SK-N-SH (cell line): ENCODE measurements around the gene A2M.

ENCODE experiments used
- CHD2 ChIP-seq: fragments of 150-350 bp; IDR thresholded peaks from 2 replicates; pipeline ENCODE4 v1.6.1; 2018; ENCODE audit warnings: low read length; ENCODE audit not compliant: partially characterized antibody
- ELF1 ChIP-seq: IDR thresholded peaks from 2 replicates; pipeline ENCODE4 v1.4.0; 2012
- EP300 ChIP-seq, 2 experiments: IDR thresholded peaks; 2 replicates each; pipeline versions ENCODE4 v1.4.0 to v1.6.1; 2012; ENCODE audit warnings: borderline replicate concordance in 1 of 2, low read depth in 1 of 2, low read length in 1 of 2
- EZH2phosphoT487 ChIP-seq: fragments of 200-600 bp; sonication (generic); IDR thresholded peaks from 2 replicates; pipeline ENCODE4 v1.6.1; 2017; ENCODE audit warnings: low read depth, mixed run types, mild to moderate bottlenecking, antibody characterized with exemption, moderate library complexity, borderline replicate concordance
- GABPA ChIP-seq: IDR thresholded peaks from 2 replicates; pipeline ENCODE4 v1.4.0; 2012; ENCODE audit warnings: low read depth, mild to moderate bottlenecking
- JUND ChIP-seq: IDR thresholded peaks from 2 replicates; pipeline ENCODE4 v1.4.0; 2012
- NFIC ChIP-seq: IDR thresholded peaks from 2 replicates; pipeline ENCODE4 v1.4.0; 2012; ENCODE audit warnings: borderline replicate concordance
- NRF1 ChIP-seq: IDR thresholded peaks from 2 replicates; pipeline ENCODE4 v1.6.1; 2012; ENCODE audit warnings: low read depth, mild to moderate bottlenecking, low read length
- POLR2AphosphoS5 ChIP-seq: IDR thresholded peaks from 2 replicates; pipeline ENCODE4 v1.6.1; 2012; ENCODE audit warnings: low read depth, low read length
- TEAD4 ChIP-seq: IDR thresholded peaks from 2 replicates; pipeline ENCODE4 v1.4.0; 2012; ENCODE audit warnings: mild to moderate bottlenecking, borderline replicate concordance; ENCODE audit not compliant: insufficient read depth
- USF2 ChIP-seq: fragments of 150-350 bp; IDR thresholded peaks from 2 replicates; pipeline ENCODE4 v1.6.1; 2017; ENCODE audit warnings: antibody characterized with exemption, low read length, low read depth, borderline replicate concordance
- TF ChIP-seq, protein P1 (sequence below): fragments of 200-600 bp; sonication (generic); IDR thresholded peaks from 2 replicates; pipeline ENCODE4 v1.6.1; 2017; ENCODE audit warnings: antibody characterized with exemption, mild to moderate bottlenecking, moderate library complexity
- TF ChIP-seq, protein P2 (sequence below): fragments of 150-350 bp; IDR thresholded peaks from 2 replicates; pipeline ENCODE4 v1.6.1; 2016; ENCODE audit warnings: mild to moderate bottlenecking, low read depth, low read length
- TF ChIP-seq, protein P3 (sequence below): IDR thresholded peaks from 2 replicates; pipeline ENCODE4 v1.6.1; 2012; ENCODE audit warnings: mild to moderate bottlenecking, low read depth, low read length, moderate library complexity

GRCh38 chr12:9114946-9115345, 773 bp downstream of the A2M start:
- TF ChIP-seq, protein P1, sequence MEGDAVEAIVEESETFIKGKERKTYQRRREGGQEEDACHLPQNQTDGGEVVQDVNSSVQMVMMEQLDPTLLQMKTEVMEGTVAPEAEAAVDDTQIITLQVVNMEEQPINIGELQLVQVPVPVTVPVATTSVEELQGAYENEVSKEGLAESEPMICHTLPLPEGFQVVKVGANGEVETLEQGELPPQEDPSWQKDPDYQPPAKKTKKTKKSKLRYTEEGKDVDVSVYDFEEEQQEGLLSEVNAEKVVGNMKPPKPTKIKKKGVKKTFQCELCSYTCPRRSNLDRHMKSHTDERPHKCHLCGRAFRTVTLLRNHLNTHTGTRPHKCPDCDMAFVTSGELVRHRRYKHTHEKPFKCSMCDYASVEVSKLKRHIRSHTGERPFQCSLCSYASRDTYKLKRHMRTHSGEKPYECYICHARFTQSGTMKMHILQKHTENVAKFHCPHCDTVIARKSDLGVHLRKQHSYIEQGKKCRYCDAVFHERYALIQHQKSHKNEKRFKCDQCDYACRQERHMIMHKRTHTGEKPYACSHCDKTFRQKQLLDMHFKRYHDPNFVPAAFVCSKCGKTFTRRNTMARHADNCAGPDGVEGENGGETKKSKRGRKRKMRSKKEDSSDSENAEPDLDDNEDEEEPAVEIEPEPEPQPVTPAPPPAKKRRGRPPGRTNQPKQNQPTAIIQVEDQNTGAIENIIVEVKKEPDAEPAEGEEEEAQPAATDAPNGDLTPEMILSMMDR: no peak
- TF ChIP-seq POLR2AphosphoS5: no peak
- TF ChIP-seq EP300 (IDR thresholded peaks at IDR 0.05; ENCODE audit: borderline replicate concordance in 1 of 2, low read depth in 1 of 2, low read length in 1 of 2): no peak
- TF ChIP-seq, protein P2, sequence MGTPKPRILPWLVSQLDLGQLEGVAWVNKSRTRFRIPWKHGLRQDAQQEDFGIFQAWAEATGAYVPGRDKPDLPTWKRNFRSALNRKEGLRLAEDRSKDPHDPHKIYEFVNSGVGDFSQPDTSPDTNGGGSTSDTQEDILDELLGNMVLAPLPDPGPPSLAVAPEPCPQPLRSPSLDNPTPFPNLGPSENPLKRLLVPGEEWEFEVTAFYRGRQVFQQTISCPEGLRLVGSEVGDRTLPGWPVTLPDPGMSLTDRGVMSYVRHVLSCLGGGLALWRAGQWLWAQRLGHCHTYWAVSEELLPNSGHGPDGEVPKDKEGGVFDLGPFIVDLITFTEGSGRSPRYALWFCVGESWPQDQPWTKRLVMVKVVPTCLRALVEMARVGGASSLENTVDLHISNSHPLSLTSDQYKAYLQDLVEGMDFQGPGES: no peak
- TF ChIP-seq CHD2: no peak
- no peak for TF ChIP-seq JUND
- TF ChIP-seq, protein P3, sequence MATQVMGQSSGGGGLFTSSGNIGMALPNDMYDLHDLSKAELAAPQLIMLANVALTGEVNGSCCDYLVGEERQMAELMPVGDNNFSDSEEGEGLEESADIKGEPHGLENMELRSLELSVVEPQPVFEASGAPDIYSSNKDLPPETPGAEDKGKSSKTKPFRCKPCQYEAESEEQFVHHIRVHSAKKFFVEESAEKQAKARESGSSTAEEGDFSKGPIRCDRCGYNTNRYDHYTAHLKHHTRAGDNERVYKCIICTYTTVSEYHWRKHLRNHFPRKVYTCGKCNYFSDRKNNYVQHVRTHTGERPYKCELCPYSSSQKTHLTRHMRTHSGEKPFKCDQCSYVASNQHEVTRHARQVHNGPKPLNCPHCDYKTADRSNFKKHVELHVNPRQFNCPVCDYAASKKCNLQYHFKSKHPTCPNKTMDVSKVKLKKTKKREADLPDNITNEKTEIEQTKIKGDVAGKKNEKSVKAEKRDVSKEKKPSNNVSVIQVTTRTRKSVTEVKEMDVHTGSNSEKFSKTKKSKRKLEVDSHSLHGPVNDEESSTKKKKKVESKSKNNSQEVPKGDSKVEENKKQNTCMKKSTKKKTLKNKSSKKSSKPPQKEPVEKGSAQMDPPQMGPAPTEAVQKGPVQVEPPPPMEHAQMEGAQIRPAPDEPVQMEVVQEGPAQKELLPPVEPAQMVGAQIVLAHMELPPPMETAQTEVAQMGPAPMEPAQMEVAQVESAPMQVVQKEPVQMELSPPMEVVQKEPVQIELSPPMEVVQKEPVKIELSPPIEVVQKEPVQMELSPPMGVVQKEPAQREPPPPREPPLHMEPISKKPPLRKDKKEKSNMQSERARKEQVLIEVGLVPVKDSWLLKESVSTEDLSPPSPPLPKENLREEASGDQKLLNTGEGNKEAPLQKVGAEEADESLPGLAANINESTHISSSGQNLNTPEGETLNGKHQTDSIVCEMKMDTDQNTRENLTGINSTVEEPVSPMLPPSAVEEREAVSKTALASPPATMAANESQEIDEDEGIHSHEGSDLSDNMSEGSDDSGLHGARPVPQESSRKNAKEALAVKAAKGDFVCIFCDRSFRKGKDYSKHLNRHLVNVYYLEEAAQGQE: no peak
- TF ChIP-seq NFIC: no peak
- no peak for TF ChIP-seq USF2
- no peak for TF ChIP-seq GABPA
- no peak for TF ChIP-seq EZH2phosphoT487
- no peak for TF ChIP-seq TEAD4
- no peak for TF ChIP-seq NRF1
- TF ChIP-seq ELF1: no peak
